ENCODE measurements around the gene TAF4.
"Not testable (repeated sequence)": the region's sequence is repeated elsewhere in the genome, so short reads cannot be mapped to it uniquely, and the experiment has no call there.

The TAF4 gene

GRCh38 chr20:61958773-61959700 is 106.6 kb downstream of the TAF4 start:
- DNase-seq = no peak

DNA sequence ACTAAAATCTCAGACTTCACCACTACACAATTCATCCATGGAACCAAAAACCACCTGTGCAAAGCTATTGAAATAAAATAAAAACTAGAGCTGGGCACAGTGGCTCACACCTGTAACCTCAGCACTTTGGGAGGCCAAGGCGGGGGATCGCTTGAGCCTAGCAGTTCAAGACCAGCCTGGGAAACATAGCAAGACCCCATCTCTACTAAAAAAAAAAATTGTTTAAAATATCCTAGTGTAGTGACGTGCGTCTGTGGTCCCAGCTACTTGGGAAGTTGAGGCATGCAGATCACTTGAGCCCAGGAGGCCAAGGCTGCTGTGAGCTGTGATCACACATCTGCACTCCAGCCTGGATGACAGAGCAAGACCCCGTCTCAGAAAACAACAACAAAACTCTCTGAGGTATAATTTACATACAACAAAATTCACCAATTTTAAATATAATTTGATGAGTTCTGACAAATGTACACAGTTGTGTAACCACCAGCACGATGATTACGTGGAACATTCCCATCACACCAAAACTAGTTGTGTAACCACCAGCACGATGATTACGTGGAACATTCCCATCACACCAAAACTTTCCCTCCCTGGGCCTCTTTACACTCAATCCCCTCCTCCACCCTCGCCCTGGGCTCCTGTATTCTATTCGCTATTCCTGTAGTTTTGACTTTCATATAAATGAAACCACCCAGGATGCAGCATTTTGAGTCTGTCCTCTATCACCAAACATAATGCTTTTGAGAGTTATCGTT is 107.5 kb downstream of the TAF4 start:
- DNase-seq = no peak

- no peak for DNase-seq
Measured at GRCh38 chr20:61956396-61957342, 109.0 kb downstream of the TAF4 start.

DNA sequence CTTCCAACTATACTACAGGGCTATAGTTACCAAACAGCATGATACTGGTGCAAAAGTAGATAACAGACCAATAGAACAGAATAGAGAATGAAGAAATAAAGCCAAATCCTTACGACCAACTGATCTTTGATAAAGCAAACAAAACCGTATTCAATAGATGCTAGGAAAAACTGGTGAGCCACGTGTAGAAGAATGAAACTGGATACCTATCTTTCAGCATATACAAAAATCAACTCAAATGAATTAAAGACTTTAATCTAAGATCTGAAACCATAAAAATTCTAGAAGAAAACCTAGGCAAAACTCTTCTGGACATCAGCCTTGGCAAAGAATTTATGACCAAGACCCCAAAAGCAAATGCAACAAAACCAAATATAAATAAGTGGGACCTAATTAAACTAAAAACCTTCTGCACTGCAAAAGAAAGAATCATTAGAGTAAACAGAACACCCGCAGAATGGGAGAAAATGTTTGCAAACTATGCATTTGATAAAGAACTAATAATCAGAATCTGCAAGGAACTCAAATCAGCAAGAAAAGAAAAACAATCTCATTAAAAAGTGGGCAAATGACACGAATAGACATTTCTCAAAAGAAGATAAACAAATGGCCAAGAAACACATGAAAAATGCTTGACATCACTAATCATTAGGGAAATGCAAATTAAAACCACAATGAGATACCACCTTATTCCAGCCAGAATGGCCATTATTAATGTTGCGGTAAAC is 109.8 kb downstream of the TAF4 start:
- DNase-seq = no peak

GRCh38 chr20:61954276-61955021 is 111.2 kb downstream of the TAF4 start:
- no peak for DNase-seq

DNA sequence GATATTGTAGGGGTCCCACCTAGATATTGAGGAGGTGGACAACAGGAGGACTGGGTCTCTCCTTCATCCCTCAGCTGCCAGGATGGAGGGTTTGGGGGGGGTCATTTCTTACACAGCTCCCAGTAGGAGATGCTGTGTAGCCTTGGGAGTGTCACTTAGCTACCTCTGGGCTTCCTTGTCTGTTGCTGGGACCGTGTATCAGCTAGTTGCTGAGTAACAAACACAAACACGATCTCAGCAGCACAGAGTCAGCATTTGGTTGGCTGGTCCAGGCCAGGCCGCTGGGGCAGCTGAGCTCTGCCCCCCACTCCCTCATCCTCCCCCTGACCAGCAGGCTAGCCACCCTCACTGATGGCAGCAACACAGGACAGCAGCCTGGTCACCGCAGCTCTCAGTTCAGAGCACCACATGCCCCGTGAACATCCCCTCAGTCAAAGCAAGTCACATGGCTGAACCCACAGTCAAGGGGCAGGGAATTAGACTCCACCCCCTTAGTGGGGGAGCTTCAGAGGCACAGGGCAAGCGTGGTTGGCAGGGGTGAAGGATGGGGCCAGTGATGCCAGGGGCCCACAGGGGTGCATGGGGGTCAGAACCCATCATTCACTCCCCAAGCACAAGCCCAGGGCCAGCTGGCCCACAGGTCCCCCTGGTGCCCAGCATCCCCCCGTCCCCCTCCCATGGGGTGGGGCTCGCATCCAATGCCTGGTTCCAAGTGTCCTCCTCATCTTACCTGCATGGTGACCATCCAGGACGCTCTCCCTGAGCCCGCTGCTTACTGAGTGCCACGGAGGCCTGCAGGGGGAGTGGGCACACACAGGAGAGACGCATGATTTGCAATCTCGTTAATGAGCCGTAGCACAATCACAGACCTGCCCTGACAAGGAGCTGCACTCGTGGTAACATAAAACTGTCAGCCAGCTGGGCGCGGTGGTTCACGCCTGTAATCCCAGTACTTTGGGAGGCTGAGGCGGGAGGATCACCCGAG is 112.4 kb downstream of the TAF4 start:
- peak; percentile 29 for DNase-seq

DNA sequence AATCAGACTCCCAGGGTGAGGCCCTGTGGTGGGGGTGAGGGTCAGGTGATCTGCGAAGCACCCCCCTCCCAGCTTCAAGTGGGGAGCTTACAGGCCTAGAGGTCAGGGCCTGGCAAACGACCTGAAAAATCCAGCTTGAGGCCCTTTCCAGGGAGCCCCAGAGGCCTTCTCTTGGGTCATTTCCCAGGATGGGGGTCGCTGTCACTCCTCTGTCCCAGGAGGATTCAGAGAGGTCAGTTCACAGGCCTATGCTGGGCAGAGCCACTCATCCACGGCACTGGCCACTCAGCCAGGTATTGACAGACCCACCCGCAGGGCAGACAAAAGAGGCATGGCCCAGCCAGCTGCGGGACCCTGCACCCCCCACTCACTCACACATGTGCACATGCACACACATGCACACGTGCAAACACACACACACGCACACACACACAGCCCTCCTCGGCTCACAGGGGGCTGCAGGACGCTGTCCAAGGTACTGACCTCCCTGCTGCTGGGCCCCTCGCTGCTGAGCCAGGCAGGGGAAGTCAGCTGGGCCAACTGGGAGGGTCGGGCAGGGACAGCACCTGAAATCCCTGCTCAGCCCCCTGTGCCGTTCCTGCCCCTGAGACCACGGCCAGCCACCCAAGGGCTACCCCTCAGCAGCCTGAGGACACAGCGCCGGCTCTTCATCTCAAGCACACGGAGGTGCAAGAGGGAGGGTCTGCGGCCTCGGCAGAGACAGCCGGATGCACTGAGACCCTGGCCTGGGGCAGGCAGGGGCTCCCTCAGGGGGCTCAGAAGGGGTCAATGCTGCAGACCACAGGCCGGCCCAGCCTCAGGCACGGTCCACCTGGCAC is 113.8 kb downstream of the TAF4 start:
- DNase-seq = no peak

- DNase-seq = no peak
Measured at GRCh38 chr20:61950641-61951071, 115.0 kb downstream of the TAF4 start.

DNA sequence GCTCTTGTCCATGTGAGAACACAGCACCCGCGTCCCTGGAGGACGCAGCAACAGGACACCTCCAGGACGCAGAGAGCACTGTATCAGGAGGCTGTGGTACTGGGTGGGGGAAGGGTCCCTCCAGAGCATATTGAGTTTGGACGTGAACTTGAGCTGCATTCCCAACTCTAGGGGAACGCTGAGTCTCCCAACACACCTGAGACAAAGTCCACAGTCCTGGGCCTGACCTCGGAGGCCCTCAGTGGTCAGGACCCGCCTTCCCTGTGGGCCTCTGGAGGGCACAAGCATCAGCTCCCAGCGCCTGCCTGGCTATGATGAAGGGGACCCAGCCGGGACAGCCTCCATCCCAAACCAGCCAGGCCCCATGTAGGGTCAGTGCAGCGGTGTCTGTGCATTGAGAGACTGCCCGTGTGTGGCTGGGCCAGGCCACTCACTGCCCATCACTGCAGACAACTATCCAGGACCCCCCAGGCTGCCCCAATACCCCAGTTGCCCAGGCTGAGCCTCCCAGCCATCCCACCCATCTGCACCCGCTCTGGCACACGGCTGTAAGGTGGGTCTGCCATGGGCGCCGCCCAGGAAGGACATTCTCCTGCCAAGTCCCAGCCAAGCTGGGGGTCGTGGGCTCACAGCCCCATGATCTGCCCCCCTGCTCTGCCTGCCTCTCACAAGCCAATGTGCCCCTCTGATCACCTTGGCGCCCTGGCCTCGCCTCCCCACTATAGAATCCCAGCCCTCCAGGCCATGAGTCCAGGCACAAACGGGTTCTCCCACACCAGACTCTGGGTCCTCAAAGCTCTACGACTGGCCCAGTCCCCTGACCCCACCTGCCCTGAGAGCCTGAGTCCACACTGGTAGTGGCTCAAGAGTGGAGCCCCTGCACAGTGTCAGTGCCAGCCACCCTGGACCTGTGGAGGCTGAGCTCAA is 115.7 kb downstream of the TAF4 start:
- no peak for DNase-seq

DNA sequence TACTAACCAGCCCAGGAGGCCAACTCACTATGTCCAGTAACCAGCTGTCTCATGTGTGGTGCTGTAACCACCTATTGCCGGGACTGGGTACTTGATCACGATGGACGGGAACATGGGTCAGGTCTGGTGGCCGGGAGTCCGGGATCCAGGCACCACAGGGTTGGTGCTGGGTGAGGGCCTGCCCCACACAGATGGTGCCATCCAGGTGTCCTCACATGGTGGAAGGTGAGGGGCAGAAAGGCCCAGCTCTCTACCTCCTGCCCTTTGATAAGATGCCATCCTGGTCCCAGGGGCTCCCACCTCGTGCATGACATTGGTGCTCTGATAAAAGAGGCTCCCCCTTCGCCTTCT is 116.3 kb downstream of the TAF4 start:
- DNase-seq = no peak

GRCh38 chr20:61948586-61949362 is 116.9 kb downstream of the TAF4 start:
- no peak for DNase-seq

DNA sequence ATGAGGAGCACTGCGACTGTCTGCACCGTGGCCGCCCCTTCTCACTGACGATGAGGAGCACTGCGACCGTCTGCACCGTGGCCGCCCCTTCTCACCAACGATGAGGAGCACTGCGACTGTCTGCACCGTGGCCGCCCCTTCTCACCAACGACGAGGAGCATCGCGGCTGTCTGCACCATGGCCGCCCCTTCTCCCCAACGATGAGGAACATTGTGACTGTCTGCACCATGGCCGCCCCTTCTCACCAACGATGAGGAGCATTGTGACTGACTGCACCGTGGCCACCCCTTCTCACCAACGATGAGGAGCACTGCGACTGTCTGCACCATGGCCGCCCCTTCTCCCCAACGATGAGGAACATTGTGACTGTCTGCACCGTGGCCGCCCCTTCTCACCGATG is 117.6 kb downstream of the TAF4 start:
- not testable (repeated sequence) for DNase-seq

- DNase-seq = not testable (repeated sequence)
Measured at GRCh38 chr20:61945495-61945894, 120.2 kb downstream of the TAF4 start.

- DNase-seq = not testable (repeated sequence)
Measured at GRCh38 chr20:61944967-61945366, 120.7 kb downstream of the TAF4 start.

DNA sequence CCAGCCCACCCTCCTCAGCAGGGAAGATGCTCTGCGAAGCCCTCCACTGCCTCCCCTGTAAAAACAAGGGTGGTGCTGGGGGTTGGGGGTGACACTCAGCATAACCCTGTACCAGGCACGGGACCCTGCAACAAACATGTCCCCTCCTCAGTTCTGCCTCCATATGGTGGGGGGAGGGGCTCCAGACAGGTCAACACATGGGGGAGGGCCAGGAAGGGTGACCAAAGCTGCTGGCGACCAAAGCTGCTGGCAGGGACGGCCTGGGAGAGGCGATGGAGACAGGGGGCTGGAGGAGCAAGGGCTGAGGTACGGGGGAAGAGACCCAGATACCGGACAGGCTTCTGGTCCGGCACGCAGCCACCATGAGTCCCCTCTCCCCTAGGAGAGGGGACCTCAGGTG is 123.2 kb downstream of the TAF4 start:
- DNase-seq = no peak

DNA sequence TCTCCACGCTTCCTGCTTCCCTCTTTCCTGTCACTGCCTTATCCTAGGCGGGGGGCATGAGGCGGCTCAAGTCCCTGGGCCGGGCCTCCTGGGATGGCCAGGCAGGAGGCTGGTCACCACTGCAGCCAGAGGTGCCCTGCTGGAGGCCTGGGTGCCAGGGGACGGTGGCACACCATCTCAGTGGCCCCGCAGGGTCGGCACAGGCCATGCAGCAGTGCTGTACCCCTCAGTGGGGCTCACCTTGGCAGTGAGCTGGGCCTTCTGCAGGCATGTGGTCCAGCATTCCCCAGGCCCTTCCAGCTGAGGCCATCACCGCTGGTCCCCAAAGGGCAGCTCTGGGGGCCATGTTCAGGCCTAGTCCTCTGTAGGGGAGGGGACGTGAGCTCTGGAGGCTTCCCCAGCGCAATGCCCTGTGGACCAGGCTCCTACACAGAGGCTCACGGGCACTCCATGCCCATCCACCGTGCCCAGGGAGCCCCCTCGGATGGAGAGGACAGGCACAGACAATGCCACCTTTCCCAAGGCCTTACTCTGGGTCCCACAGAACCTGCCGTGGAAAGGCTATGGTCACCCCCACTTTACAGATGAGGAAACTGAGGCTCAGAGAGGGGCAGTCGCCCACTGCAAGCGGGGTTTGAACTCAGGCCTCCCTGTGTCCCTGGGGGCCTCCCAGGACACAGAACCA is 123.8 kb downstream of the TAF4 start:
- DNase-seq = no peak
